Right kidney (tissue), 1 donor: ENCODE results near the gene ARL5A.

Source experiments
- DNase-seq: peaks from one replicate; pipeline ENCODE4 v3.0.0-alpha.2; 2016

ARL5A gene

GRCh38 chr2:151842830-151843690 lies 14.8 kb upstream of the ARL5A start:
- no peak for DNase-seq

- no peak for DNase-seq
Measured at GRCh38 chr2:151841047-151841424, 12.8 kb upstream of the ARL5A start.

DNA sequence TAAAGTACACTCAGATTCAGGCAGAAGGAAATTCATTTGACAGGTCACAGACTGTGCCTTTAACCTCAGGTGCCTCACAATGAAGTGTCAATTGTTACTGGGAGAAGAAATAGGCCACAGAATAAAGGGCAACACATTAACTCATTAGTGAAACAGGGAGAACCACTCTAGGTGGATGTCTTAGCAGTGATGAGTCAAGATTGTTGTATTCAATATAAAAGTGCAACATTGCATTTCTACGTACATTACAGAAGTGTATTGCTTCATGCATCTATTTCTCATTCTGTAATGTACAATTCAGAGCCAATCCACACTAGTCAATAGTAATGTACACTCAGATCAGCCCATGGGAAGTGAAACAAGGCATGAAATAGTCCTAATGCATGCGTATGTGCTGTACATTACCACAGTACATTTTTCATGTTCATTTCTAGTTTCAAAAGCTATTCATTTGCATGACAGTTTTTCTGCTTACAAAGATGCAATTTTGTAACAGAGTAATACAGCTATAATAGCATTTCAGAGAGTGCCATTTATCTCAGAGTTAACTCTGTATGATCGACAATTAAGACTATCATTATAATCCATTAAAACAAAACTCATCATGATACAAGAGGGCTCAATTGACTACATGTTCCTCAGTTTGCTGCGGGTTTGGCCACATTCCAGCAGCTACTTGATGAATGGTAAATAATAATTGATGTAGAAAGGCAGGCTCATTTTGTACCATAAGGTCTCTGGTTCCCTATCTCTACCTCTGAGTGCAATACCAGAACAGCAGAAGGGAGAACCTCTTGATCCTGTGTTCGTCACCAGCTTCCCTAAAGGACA lies 12.2 kb upstream of the ARL5A start:
- DNase-seq = no peak

GRCh38 chr2:151837926-151838325 lies 9.7 kb upstream of the ARL5A start:
- DNase-seq = no peak

DNA sequence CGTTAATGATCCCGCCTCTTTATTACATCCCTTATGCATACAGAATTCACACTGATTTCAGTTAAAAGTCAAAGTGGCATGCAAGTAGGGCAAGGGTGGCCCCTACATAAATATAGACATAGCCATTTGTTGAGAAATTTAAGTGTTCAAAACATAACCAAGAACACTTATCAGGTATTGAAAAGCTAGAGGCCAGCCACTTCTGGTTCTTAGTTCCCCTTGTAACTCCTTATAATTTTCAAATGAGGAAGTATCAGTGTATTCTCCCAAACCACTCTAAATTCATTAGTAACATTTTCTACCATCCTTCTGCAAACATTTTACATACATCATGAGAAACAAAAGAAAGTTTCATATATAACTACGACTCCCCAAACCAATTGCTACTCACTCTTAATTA lies 5.8 kb upstream of the ARL5A start:
- DNase-seq = no peak

GRCh38 chr2:151830961-151831360 lies 2.7 kb upstream of the ARL5A start:
- DNase-seq = no peak

- DNase-seq = no peak
Measured at GRCh38 chr2:151828890-151829324, 686 bp upstream of the ARL5A start.

DNA sequence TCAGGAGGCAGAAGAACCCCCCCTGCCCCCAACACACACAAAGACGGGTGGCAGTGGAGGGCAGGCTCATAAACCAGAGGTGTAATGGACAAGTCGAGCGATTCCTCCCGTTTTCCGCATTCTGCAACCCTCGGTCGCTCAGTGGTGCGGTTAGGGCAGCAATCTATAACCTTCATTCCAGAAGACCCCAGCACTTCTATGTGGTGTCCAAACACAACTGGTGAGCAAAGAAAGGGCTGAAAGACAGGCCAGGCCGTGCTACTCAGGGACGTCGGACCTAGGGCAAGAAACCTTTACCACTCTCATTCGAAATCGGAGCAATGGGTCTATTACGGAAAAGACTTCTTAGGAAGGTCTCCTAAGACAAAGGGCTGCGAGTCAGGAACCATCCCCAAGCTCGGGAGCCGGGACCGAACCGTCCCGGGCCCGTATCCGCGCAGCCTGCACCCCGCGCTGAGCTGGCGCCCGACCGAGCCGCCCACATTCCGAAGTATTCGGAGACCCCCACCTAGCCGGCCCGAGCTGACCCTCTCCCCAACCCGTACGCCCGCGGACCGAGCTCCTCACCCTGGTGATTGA lies 568 bp downstream of the ARL5A start:
- DNase-seq = no peak

DNA sequence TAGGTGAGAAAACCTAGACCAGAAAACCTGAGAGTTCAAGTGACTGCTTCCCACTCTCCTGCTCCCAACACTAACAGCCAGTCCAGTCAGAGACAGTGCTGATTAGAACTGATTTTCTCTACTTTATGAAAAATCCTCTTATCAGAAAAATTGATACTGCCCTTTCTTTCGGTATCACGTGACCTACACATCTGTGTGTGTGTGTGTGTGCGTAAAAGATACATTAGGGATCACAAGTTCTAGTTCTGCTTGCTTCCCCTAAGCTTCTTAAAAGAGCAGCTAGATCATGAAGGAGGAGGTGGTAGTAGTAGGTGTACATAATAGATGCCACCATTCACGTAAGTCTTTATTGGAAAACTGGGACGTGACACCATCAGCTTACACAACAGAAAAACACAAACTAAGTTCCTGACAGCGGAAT lies 1.5 kb downstream of the ARL5A start:
- no peak for DNase-seq

DNA sequence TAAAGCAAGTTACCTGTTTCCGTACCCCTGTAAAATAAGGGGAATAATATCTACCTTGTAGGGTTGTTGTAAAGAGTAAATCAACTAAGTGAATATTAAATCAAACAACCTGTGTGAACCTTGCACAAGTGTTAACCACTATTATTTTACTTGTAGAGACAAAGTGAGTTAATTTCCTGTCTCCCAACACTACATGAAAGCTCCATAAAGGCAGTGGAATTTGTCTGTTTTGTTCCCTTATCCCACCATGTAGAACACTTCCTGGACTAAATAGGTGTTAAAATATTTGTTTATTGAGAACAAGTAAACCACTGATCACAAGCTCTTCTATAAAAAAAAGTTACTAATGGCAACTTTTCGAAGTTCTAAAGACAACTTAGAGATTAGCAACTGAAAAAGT lies 3.3 kb downstream of the ARL5A start:
- no peak for DNase-seq

DNA sequence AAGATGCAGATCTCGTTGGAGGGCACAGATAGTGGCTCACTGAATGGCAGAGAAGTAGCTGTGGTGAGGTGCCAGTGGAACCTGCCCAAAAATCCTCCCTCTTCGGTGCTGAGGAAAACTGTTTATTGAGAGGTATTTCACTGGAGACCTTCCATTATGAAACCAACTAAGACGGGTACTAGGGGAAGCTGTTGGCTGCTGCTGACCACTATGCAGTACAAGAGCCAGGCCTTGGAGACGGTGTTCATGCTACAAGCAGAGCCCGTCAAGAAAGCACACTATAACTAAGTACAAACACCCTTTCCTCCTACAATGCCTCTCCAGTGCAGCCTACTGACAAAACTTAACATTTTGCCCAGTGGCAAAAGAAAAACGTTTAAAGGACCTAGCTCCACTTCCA lies 4.6 kb downstream of the ARL5A start:
- no peak for DNase-seq

DNA sequence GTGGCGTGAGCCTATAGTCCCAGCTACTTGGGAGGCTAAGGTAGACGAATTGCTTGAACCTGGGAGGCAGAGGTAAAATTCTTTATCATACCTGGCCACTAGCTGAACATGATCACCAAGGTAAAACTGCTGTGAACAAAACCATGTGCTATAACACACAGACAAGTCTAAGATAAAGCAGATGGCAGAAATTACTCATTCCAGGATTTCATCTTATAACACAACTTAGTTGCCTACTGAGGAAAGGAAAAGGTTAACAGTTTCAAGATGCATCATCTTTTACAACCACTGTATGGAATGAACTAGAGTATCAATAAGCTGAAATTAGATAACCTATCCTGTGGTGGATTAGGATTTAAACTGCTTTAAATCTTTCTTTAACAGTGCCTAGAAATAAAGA lies 8.3 kb downstream of the ARL5A start:
- no peak for DNase-seq

DNA sequence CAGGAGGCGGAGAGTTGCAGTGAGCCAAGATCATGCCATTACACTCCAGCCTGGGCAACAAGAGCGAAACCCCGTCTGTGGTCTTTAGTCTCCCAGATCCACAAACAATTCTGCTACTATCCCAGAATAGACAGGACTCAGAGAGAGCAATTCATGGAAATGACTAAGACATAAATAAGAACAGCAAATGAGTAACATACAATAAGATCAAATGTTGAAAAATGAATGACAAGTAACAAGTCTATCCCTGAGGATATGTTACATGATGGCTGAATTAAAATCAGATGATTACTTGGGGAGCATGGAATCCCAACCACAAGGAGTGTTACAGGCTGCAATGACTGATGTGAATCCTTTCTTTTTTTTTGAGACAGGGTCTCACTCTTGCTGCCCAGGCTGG lies 10.3 kb downstream of the ARL5A start:
- DNase-seq = no peak

DNA sequence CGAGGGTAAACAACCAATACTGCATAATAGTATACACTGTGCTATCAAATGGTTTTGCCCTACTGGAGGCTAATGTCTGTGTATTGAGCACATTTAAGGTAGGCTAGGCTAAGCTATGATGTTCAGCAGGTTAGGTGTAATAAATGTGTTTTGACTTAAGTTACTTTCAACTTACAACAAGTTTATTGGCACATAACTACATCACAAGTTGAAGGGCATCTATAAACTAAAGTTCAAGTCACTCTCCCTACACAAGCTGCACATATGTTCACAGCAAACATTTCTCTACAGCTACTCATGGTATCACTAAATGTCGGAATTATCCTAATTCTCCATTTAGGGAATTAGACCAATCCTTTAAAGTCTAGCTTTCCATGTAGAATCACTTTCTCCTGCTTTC lies 11.4 kb downstream of the ARL5A start:
- no peak for DNase-seq

DNA sequence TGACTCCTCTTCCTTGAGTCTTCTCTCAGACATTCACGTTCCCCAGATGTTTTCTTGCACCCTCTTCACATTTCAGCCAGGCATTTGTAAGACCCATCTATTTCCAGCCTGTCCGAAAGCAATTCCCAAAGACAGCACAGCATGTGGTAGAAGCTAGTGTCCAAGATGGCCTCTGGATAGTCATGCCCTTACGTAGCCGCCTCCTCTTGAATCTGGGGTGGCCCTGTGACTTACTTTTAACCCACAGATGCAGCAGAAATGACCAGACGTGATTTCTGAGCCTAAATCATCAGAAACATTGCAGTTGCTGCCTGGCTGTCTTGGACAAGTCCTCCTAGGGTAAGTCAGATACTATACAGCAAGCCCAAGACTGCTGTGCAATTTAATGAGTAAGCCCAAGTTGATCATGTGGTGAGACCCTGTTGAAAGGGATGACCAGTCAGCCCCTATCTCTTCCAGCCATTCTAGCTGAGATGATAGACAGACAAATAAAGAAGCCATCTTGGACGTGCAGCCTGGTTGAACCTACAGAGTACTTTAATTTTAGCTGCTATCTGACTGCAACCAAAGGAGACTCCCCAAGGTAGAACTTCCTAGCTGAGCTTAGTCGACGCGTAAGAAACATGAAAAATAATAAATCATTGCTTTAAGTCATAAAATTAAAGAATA lies 12.3 kb downstream of the ARL5A start:
- no peak for DNase-seq

- DNase-seq = no peak
Measured at GRCh38 chr2:151810489-151810888, 17.7 kb downstream of the ARL5A start.

- DNase-seq = no peak
Measured at GRCh38 chr2:151809073-151809383, 19.2 kb downstream of the ARL5A start.

DNA sequence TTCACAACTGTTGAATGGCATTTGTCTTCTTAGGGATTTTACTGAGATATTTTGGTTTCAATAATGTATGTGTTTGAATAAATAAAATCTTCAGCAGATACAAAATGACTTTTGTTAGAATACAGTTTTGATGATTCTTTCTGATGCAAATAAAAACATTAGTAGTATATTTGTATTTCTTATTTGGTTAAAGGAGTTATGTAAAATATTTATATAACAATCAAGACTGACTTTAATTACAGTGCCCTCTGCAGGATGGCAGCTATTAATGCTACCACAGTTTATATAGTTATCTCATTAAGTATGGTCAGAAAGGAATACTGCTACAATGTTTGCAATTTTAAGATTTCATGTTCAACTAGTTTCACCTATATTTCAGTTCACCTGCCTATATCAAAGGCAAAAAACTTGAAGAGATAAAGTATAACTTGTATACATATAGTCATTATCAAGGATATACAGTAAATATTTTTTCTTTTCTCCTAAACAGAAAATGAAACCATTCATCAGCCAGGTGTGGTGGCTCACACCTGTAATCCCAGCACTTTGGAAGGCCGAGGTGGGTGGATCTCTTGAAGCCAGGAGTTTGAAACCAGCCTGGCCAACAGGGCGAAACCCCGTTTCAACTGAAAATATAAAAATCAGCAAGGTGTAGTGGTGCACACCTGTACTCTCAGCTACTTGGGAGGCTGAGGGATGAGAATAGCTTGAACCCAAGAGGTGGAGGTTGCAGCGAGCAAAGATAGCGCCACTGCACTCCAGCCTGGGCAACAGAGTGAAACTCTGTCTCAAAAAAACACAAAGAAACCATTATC lies 19.8 kb downstream of the ARL5A start:
- DNase-seq = no peak

GRCh38 chr2:151805961-151806360 lies 22.3 kb downstream of the ARL5A start:
- DNase-seq = no peak

DNA sequence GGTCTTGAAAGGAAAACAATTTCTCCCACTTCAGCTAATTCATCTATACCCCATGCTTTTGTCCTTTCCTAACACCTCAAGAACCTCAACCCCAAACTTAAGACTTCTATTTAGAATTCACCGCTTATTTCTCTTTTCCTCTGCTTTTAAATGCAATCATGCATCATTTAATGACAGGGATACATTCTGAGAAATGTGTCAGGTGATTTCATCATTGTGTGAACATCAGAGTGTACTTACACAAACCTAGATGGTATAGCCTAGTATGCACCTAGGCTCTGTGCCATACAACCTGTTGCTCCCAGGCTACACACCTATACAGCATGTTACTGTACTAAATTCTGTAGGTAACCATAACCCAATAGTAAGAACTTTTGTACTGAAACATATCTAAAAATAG lies 22.9 kb downstream of the ARL5A start:
- no peak for DNase-seq

DNA sequence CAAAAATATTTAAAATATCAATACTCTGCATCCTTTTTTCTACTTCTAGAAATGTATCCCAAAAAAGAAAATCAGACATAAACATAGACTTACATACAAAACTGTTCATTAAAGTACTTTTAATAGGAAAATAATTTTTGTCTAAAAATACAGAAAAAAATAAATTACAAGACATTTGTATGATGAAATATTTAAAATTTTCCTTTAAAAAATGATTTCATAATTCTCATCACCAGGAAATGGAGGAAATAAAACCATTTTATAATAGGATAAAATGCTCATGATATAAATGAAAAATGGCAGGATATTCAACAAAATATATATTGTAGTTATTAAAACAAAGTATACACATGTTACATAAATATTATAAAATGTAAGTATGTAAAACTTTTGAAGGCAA lies 24.4 kb downstream of the ARL5A start:
- DNase-seq = no peak

DNA sequence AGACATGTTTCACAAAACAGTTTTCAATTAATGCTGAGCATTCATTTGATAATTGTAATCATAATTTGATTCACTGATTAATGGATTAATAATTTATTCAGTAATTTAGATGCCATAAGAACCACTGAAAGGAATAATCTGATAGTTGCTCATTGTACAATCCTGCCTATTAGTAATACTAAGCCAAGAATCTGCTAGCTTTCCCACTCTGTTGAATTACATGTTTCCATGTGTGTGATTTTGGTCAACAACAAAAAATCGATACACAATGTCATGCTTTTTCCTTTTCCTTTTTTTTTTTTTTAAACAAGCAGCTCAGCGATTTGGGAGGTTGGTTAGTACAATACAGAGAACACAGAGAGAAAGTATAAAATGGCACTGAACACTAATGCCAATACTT lies 25.9 kb downstream of the ARL5A start:
- DNase-seq = no peak
